GM12873 (cell line): ENCODE results near the gene RAPGEF2.

Source experiments
- CTCF ChIP-seq: IDR thresholded peaks from 2 replicates; pipeline ENCODE4 v1.5.1; 2012; ENCODE audit warnings: low read depth, mild to moderate bottlenecking, moderate library complexity, low read length, control low read depth; ENCODE audit not compliant: insufficient read depth; ENCODE audit errors: missing control alignments

RAPGEF2 gene

GRCh38 chr4:159190651-159191050 is 87.8 kb downstream of the RAPGEF2 start:
- no peak for TF ChIP-seq CTCF

GRCh38 chr4:159191989-159192388 is 89.1 kb downstream of the RAPGEF2 start:
- peak; percentile 31 for TF ChIP-seq CTCF

- TF ChIP-seq CTCF: no peak
Measured at GRCh38 chr4:159193046-159193620, 90.3 kb downstream of the RAPGEF2 start.

GRCh38 chr4:159195361-159195769 is 92.5 kb downstream of the RAPGEF2 start:
- no peak for TF ChIP-seq CTCF

GRCh38 chr4:159197260-159197884 is 94.5 kb downstream of the RAPGEF2 start:
- no peak for TF ChIP-seq CTCF

- TF ChIP-seq CTCF: no peak
Measured at GRCh38 chr4:159197885-159198269, 95.0 kb downstream of the RAPGEF2 start.

- TF ChIP-seq CTCF: no peak
Measured at GRCh38 chr4:159199826-159200225, 96.9 kb downstream of the RAPGEF2 start.
